Measurements from ENCODE around the gene ANKRD13A. TPM values are rescaled to one million over a fixed set of nuclear protein-coding genes. Genes with fewer than 3 reads are reported as not detected.

The ANKRD13A gene
- total RNA-seq, 2 donors from 2014 or later = 26.0 to 31.8 TPM

- peaks cover 0 to 12% of the 10 kb centered on the region in 2 donors for H3K4me1 ChIP-seq
- no peak overlapping the region for H3K4me3 ChIP-seq
- no peaks in the 10 kb centered on the region for H3K9me3 ChIP-seq
- H3K27ac ChIP-seq = no peak overlapping the region
- no peak for DNase-seq (ENCODE audit: low spot score)
- no peaks in the 10 kb centered on the region for H3K27me3 ChIP-seq
- TF ChIP-seq CTCF (IDR thresholded peaks at IDR 0.05) = no peak
- H3K36me3 ChIP-seq = peaks cover 59% of the 10 kb centered on the region
These were observed 36.8 kb upstream of the ANKRD13A start for GRCh38 chr12:109962398-109962797.

GRCh38 chr12:109963330-109963729 lies 35.9 kb upstream of the ANKRD13A start:
- DNase-seq (ENCODE audit: low spot score) = no peak
- H3K4me3 ChIP-seq = no peak overlapping the region
- peaks cover 50% of the 10 kb centered on the region for H3K36me3 ChIP-seq
- no peaks in the 10 kb centered on the region for H3K9me3 ChIP-seq
- no peak overlapping the region for H3K27ac ChIP-seq
- H3K4me1 ChIP-seq = peaks cover 0 to 12% of the 10 kb centered on the region in 2 donors
- H3K27me3 ChIP-seq = no peaks in the 10 kb centered on the region
- TF ChIP-seq CTCF (IDR thresholded peaks at IDR 0.05) = no peak

GRCh38 chr12:109963743-109964429 lies 35.3 kb upstream of the ANKRD13A start:
- no peaks in the 10 kb centered on the region for H3K27me3 ChIP-seq
- no peak for TF ChIP-seq CTCF (IDR thresholded peaks at IDR 0.05)
- H3K4me1 ChIP-seq = peaks cover 0 to 12% of the 10 kb centered on the region in 2 donors
- DNase-seq (ENCODE audit: low spot score) = no peak
- no peaks in the 10 kb centered on the region for H3K9me3 ChIP-seq
- H3K4me3 ChIP-seq = no peak overlapping the region
- no peak overlapping the region for H3K27ac ChIP-seq
- peaks cover 49% of the 10 kb centered on the region for H3K36me3 ChIP-seq

- H3K36me3 ChIP-seq = peaks cover 42% of the 10 kb centered on the region
These were observed 32.7 kb upstream of the ANKRD13A start for GRCh38 chr12:109966546-109966945.

GRCh38 chr12:109967383-109968031 lies 31.7 kb upstream of the ANKRD13A start:
- H3K9me3 ChIP-seq = no peaks in the 10 kb centered on the region
- H3K4me3 ChIP-seq = no peak overlapping the region
- H3K27me3 ChIP-seq = no peaks in the 10 kb centered on the region
- H3K36me3 ChIP-seq = peaks cover 42% of the 10 kb centered on the region
- H3K27ac ChIP-seq = no peak overlapping the region
- no peak for DNase-seq (ENCODE audit: low spot score)
- TF ChIP-seq CTCF (IDR thresholded peaks at IDR 0.05) = no peak
- peaks cover 0 to 9% of the 10 kb centered on the region in 2 donors for H3K4me1 ChIP-seq

More at GRCh38 chr12:109966546-109966945, 32.7 kb upstream of the ANKRD13A start:
- Histone ChIP-seq H3K27me3 (no peaks in the 10 kb centered on the region), H3K9me3 (no peaks in the 10 kb centered on the region), H3K27ac (no peak overlapping the region), H3K4me1 (peaks cover 0 to 12% of the 10 kb centered on the region in 2 donors), H3K4me3 (no peak overlapping the region)
- no peak for TF ChIP-seq CTCF (IDR thresholded peaks at IDR 0.05)
- no peak for DNase-seq (ENCODE audit: low spot score)
